HG03457 (cell line): Measurements from ENCODE around the gene RPS2.
A peak's percentile ranks its signal among the peaks of the same experiment; 100 is the strongest.
"Not testable (repeated sequence)": the region's sequence is repeated elsewhere in the genome, so short reads cannot be mapped to it uniquely, and the experiment has no call there.

Experiments used
- ATAC-seq: cut with Tn5 transposase; IDR thresholded peaks from one replicate; pipeline ENCODE4 v1.9.1; 2021; ENCODE audit warnings: moderate number of reproducible peaks; ENCODE audit not compliant: unreplicated experiment

RPS2 gene

GRCh38 chr16:1942810-1943726, 21.6 kb downstream of the RPS2 start, which contains the start of gene MSRB1:
TSS of gene MSRB1 (minus strand) at chr16:1943199. CDS start at chr16:1943156, 43 bp downstream.
- ATAC-seq, result peak; percentile 84

- ATAC-seq, result no peak
Observed at GRCh38 chr16:1942047-1942809, 22.4 kb downstream of the RPS2 start.

- ATAC-seq, result no peak
Observed at GRCh38 chr16:1941162-1942046, 23.2 kb downstream of the RPS2 start.

GRCh38 chr16:1940273-1941161, 24.1 kb downstream of the RPS2 start:
- no peak for ATAC-seq

GRCh38 chr16:1939833-1940232, 24.8 kb downstream of the RPS2 start:
- not testable (repeated sequence) for ATAC-seq

- ATAC-seq, result no peak
Observed at GRCh38 chr16:1938910-1939309, 25.7 kb downstream of the RPS2 start.

- no peak for ATAC-seq
Observed at GRCh38 chr16:1938316-1938715, 26.3 kb downstream of the RPS2 start.

- no peak for ATAC-seq
Observed at GRCh38 chr16:1936945-1937479, 27.6 kb downstream of the RPS2 start.

- ATAC-seq, result no peak
Observed at GRCh38 chr16:1933097-1933661, 31.4 kb downstream of the RPS2 start.

GRCh38 chr16:1932050-1933028, 32.3 kb downstream of the RPS2 start:
- no peak for ATAC-seq

GRCh38 chr16:1930338-1930720, 34.3 kb downstream of the RPS2 start:
- ATAC-seq, result no peak

GRCh38 chr16:1929578-1930337, 34.9 kb downstream of the RPS2 start:
- ATAC-seq, result peak; percentile 44

GRCh38 chr16:1929105-1929504, 35.5 kb downstream of the RPS2 start:
- ATAC-seq, result no peak

GRCh38 chr16:1926271-1926670, 38.4 kb downstream of the RPS2 start:
- ATAC-seq, result no peak

- ATAC-seq, result no peak
Observed at GRCh38 chr16:1924095-1924494, 40.5 kb downstream of the RPS2 start.

GRCh38 chr16:1923299-1924034, 41.2 kb downstream of the RPS2 start:
- no peak for ATAC-seq

GRCh38 chr16:1922357-1922756, 42.3 kb downstream of the RPS2 start:
- no peak for ATAC-seq
